Progenitor cell of endocrine pancreas (in vitro differentiated cells): ENCODE data around the gene CLCNKB. TPM values are rescaled to one million over a fixed set of nuclear protein-coding genes. Genes with fewer than 3 reads are reported as not detected.
A peak's percentile ranks its signal among the peaks of the same experiment; 100 is the strongest.
"Not testable (repeated sequence)": the region's sequence is repeated elsewhere in the genome, so short reads cannot be mapped to it uniquely, and the experiment has no call there.

Experiments used
- DNase-seq: peaks from one replicate; pipeline ENCODE4 v3.0.0; 2021; ENCODE audit warnings: low spot score; ENCODE audit not compliant: unreplicated experiment
- H3K27ac Mint-ChIP-seq: 2 replicates; pipeline ENCODE4 v1.8.0; 2021; ENCODE audit warnings: mild to moderate bottlenecking, moderate library complexity, mixed read lengths
- H3K27me3 Mint-ChIP-seq: 2 replicates; pipeline ENCODE4 v1.8.0; 2021; ENCODE audit warnings: mixed read lengths
- H3K36me3 Mint-ChIP-seq: 2 replicates; pipeline ENCODE4 v1.8.0; 2022; ENCODE audit warnings: mixed read lengths; ENCODE audit not compliant: insufficient read depth
- H3K4me1 Mint-ChIP-seq: 2 replicates; pipeline ENCODE4 v1.8.0; 2021; ENCODE audit warnings: low read depth, mixed read lengths
- H3K4me3 Mint-ChIP-seq: 2 replicates; pipeline ENCODE4 v1.8.0; 2021; ENCODE audit warnings: low read depth, mild to moderate bottlenecking, moderate library complexity, mixed read lengths
- H3K9me3 Mint-ChIP-seq: 2 replicates; pipeline ENCODE4 v1.8.0; 2021; ENCODE audit warnings: low read depth, mixed read lengths
- CTCF ChIP-seq: fragments of 200-600 bp; sonication (generic); IDR thresholded peaks from one replicate; pipeline ENCODE4 v1.5.0; 2021; ENCODE audit warnings: antibody characterized with exemption, mild to moderate bottlenecking; ENCODE audit not compliant: unreplicated experiment
- total RNA-seq: library from RNA; stranded (reverse); gene quantifications from 2 replicates; pipeline ENCODE4 v1.2.1, GENCODE V29; 2021

CLCNKB gene
- total RNA-seq, 1 donor from 2014 or later, result 1.5 TPM

GRCh38 chr1:16022393-16022792 lies 21.2 kb upstream of the CLCNKB start:
- no peak for DNase-seq
- Mint-ChIP-seq H3K27me3 (peaks cover 40% of the 10 kb centered on the region), H3K27ac (no peak overlapping the region), H3K4me1 (peaks cover 13% of the 10 kb centered on the region), H3K4me3 (no peak overlapping the region), H3K36me3 (no peaks in the 10 kb centered on the region), H3K9me3 (no peaks in the 10 kb centered on the region)
- TF ChIP-seq CTCF, result no peak

- DNase-seq, result no peak
- Mint-ChIP-seq H3K9me3 (no peaks in the 10 kb centered on the region), H3K4me3 (no peak overlapping the region), H3K36me3 (no peaks in the 10 kb centered on the region), H3K27me3 (peaks cover 42% of the 10 kb centered on the region), H3K4me1 (peaks cover 11% of the 10 kb centered on the region), H3K27ac (no peak overlapping the region)
- no peak for TF ChIP-seq CTCF
Observed at GRCh38 chr1:16023050-16023653, 20.4 kb upstream of the CLCNKB start.

GRCh38 chr1:16026302-16026701 lies 17.3 kb upstream of the CLCNKB start:
- not testable (repeated sequence) for H3K4me1 Mint-ChIP-seq, H3K27ac Mint-ChIP-seq, H3K9me3 Mint-ChIP-seq, DNase-seq, H3K36me3 Mint-ChIP-seq
- peaks cover 34% of the 10 kb centered on the region for H3K27me3 Mint-ChIP-seq
- peak overlapping the region; percentile 47 for H3K4me3 Mint-ChIP-seq

GRCh38 chr1:16026723-16027484 lies 16.7 kb upstream of the CLCNKB start:
- Mint-ChIP-seq H3K27me3 (peaks cover 30% of the 10 kb centered on the region), H3K4me3 (peak overlapping the region; percentile 47), H3K9me3 (no peaks in the 10 kb centered on the region), H3K27ac (no peak overlapping the region), H3K4me1 (peaks cover 1% of the 10 kb centered on the region), H3K36me3 (no peaks in the 10 kb centered on the region)
- DNase-seq, result peak; percentile 71
- no peak for TF ChIP-seq CTCF

GRCh38 chr1:16028237-16029002 lies 15.2 kb upstream of the CLCNKB start:
- TF ChIP-seq CTCF, result no peak
- no peaks in the 10 kb centered on the region for H3K4me1 Mint-ChIP-seq
- no peaks in the 10 kb centered on the region for H3K36me3 Mint-ChIP-seq
- H3K27me3 Mint-ChIP-seq, result peaks cover 21% of the 10 kb centered on the region
- H3K27ac Mint-ChIP-seq, result no peak overlapping the region
- no peaks in the 10 kb centered on the region for H3K9me3 Mint-ChIP-seq
- no peak overlapping the region for H3K4me3 Mint-ChIP-seq
- no peak for DNase-seq

GRCh38 chr1:16029003-16029268 lies 14.6 kb upstream of the CLCNKB start:
- not testable (repeated sequence) for H3K36me3 Mint-ChIP-seq, H3K4me1 Mint-ChIP-seq, H3K9me3 Mint-ChIP-seq, H3K4me3 Mint-ChIP-seq, DNase-seq, H3K27ac Mint-ChIP-seq
- H3K27me3 Mint-ChIP-seq, result peaks cover 20% of the 10 kb centered on the region
